ENCODE data around the gene TUBGCP6. TPM values are rescaled to one million over a fixed set of nuclear protein-coding genes. Genes with fewer than 3 reads are reported as not detected.

The TUBGCP6 gene
- total RNA-seq, 1 experiment from 2014 or later = 31.3 TPM

- peak; percentile 40 for ATAC-seq
- DNase-seq (ENCODE audit: low read depth, low spot score) = no peak
- Histone ChIP-seq H3K4me1 (ENCODE audit: control insufficient read depth, insufficient read depth, low read length) (peaks cover 14% of the 10 kb centered on the region), H3K36me3 (ENCODE audit: control insufficient read depth, insufficient read depth, low read length) (no peaks in the 10 kb centered on the region; the same call in 1 of the 2 replicates), H3K27ac (ENCODE audit: low read length) (peak overlapping the region; percentile 61; the same call in 1 of the 2 replicates), H3K27me3 (ENCODE audit: control insufficient read depth, insufficient read depth, low read length) (no peaks in the 10 kb centered on the region), H3K4me3 (ENCODE audit: low read depth in 2 of 2, low read length in 2 of 2) (peak overlapping the region; percentile 57 to 64), H3K9me3 (ENCODE audit: control insufficient read depth, insufficient read depth, low read depth, low read length) (no peaks in the 10 kb centered on the region)
- in situ Hi-C loops (cut with HindIII; ENCODE audit: low pct_unique_long_range_greater_than_20kb, low sequenced_read_pairs) = no loop called here
- BruUV-seq (replicated peaks) = no TSS peak
- ChIA-PET POLR2A (no interaction called here), CTCF (no interaction called here)
- intact Hi-C loops (cut with micrococcal nuclease; ENCODE audit: unreplicated experiment) = no loop called here
- TF ChIP-seq CTCF (IDR thresholded peaks at IDR 0.05) (no peak), TCF7L2 (IDR thresholded peaks at IDR 0.05; ENCODE audit: low read depth, low read length) (no peak), SIN3A (IDR thresholded peaks at IDR 0.05; ENCODE audit: borderline replicate concordance, insufficient read depth, low read depth, low read length) (no peak), REST (IDR thresholded peaks at IDR 0.05; ENCODE audit: insufficient read depth in 1 of 2, low read depth in 2 of 2, low read length in 1 of 2) (no peak), POLR2AphosphoS5 (IDR thresholded peaks at IDR 0.05; ENCODE audit: low read depth, low read length) (no peak)
Measured at GRCh38 chr22:50201191-50202129, 43.4 kb downstream of the TUBGCP6 start.

GRCh38 chr22:50200461-50201190 lies 44.2 kb downstream of the TUBGCP6 start, which contains the start of gene SELENOO:
SELENOO (plus strand) TSS chr22:50201011; CDS start chr22:50201037, 26 bp downstream.
- no peaks in the 10 kb centered on the region; the same call in 1 of the 2 replicates for H3K36me3 ChIP-seq (ENCODE audit: control insufficient read depth, insufficient read depth, low read length)
- in situ Hi-C loops (cut with HindIII; ENCODE audit: low pct_unique_long_range_greater_than_20kb, low sequenced_read_pairs) = no loop called here
- H3K4me3 ChIP-seq (ENCODE audit: low read depth in 2 of 2, low read length in 2 of 2) = peak within 1 kb of the TSS; percentile 57 to 64
- intact Hi-C loops (cut with micrococcal nuclease; ENCODE audit: unreplicated experiment) = no loop called here
- ChIA-PET CTCF (no interaction called here), POLR2A (no interaction called here)
- H3K4me1 ChIP-seq (ENCODE audit: control insufficient read depth, insufficient read depth, low read length) = peaks cover 14% of the 10 kb centered on the region
- H3K9me3 ChIP-seq (ENCODE audit: control insufficient read depth, insufficient read depth, low read depth, low read length) = no peaks in the 10 kb centered on the region
- no peaks in the 10 kb centered on the region for H3K27me3 ChIP-seq (ENCODE audit: control insufficient read depth, insufficient read depth, low read length)
- ATAC-seq = peak; percentile 86
- DNase-seq (ENCODE audit: low read depth, low spot score) = no peak
- TF ChIP-seq CTCF (IDR thresholded peaks at IDR 0.05) = no peak
- no peak for TF ChIP-seq SIN3A (IDR thresholded peaks at IDR 0.05; ENCODE audit: borderline replicate concordance, insufficient read depth, low read depth, low read length)
- TF ChIP-seq POLR2AphosphoS5 (IDR thresholded peaks at IDR 0.05; ENCODE audit: low read depth, low read length) = no peak
- no TSS peak for BruUV-seq (replicated peaks)
- peak within 1 kb of the TSS; percentile 66 for H3K27ac ChIP-seq (ENCODE audit: low read length)
